ENCODE measurements around the gene A1BG.

GRCh38 chr19:58380037-58380661 lies 26.9 kb upstream of the A1BG start:
- TF ChIP-seq SIN3A (IDR thresholded peaks at IDR 0.05; ENCODE audit: low read depth) (no peak), SP1 (IDR thresholded peaks at IDR 0.05; ENCODE audit: low read depth) (no peak)
- TF ChIP-seq, protein P1, sequence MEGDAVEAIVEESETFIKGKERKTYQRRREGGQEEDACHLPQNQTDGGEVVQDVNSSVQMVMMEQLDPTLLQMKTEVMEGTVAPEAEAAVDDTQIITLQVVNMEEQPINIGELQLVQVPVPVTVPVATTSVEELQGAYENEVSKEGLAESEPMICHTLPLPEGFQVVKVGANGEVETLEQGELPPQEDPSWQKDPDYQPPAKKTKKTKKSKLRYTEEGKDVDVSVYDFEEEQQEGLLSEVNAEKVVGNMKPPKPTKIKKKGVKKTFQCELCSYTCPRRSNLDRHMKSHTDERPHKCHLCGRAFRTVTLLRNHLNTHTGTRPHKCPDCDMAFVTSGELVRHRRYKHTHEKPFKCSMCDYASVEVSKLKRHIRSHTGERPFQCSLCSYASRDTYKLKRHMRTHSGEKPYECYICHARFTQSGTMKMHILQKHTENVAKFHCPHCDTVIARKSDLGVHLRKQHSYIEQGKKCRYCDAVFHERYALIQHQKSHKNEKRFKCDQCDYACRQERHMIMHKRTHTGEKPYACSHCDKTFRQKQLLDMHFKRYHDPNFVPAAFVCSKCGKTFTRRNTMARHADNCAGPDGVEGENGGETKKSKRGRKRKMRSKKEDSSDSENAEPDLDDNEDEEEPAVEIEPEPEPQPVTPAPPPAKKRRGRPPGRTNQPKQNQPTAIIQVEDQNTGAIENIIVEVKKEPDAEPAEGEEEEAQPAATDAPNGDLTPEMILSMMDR (IDR thresholded peaks at IDR 0.05 in 2 of 3, conservative IDR thresholded peaks at IDR 0.05 in 1 of 3; ENCODE audit: borderline replicate concordance in 1 of 3, insufficient read depth in 1 of 3, low read depth in 2 of 3, low read length in 2 of 3): no peak
